Kidney (tissue), 14 donors: ENCODE data around the gene CD200R1L. TPM values are rescaled to one million over a fixed set of nuclear protein-coding genes. Genes with fewer than 3 reads are reported as not detected.

Experiments used
- DNase-seq, 5 donors: peaks; one replicate each; pipeline ENCODE4 v3.0.0-alpha.2; 2013 to 2020
- FAIRE-seq: peaks from 2 replicates; lab custom pipeline; 2012; peaks lifted over from hg19 to GRCh38; lab: Jason Lieb, UNC
- H3K27ac ChIP-seq, 2 donors: one replicate each; pipeline ENCODE4 v1.7.0; 2013; ENCODE audit warnings: low read depth in 2 of 2, low read length in 2 of 2, inconsistent platforms in 1 of 2
- H3K27me3 ChIP-seq: one replicate; pipeline ENCODE4 v1.7.1; 2013; ENCODE audit warnings: low read length, inconsistent platforms; ENCODE audit not compliant: control insufficient read depth, insufficient read depth
- H3K36me3 ChIP-seq, 3 donors: one replicate each; pipeline versions ENCODE4 v1.7.0 to v1.7.1; 2013; ENCODE audit warnings: low read length in 3 of 3, control low read depth in 1 of 3, inconsistent platforms in 1 of 3; ENCODE audit not compliant: insufficient read depth in 3 of 3, control insufficient read depth in 2 of 3
- H3K4me1 ChIP-seq, 3 donors: one replicate each; pipeline versions ENCODE4 v1.7.0 to v1.7.1; 2013; ENCODE audit warnings: low read length in 3 of 3, inconsistent platforms in 1 of 3, low read depth in 1 of 3; ENCODE audit not compliant: control insufficient read depth in 2 of 3, insufficient read depth in 2 of 3
- H3K4me3 ChIP-seq, 3 donors: one replicate each; pipeline versions ENCODE4 v1.7.0 to v1.8.1; 2013; ENCODE audit warnings: low read length in 3 of 3, control low read depth in 1 of 3, inconsistent platforms in 1 of 3
- H3K9ac ChIP-seq, 3 donors: one replicate each; pipeline versions ENCODE4 v1.7.0 to v1.7.1; 2013; ENCODE audit warnings: low read length in 3 of 3, control low read depth in 1 of 3, inconsistent platforms in 1 of 3
- H3K9me3 ChIP-seq, 3 donors: one replicate each; pipeline versions ENCODE4 v1.7.0 to v1.7.1; 2013; ENCODE audit warnings: low read length in 3 of 3, control low read depth in 1 of 3, inconsistent platforms in 1 of 3; ENCODE audit not compliant: control insufficient read depth in 2 of 3, insufficient read depth in 1 of 3
- CTCF ChIP-seq: IDR thresholded peaks from 3 replicates; pipeline ENCODE4 v1.5.1; 2012; ENCODE audit warnings: mild to moderate bottlenecking, moderate library complexity, borderline replicate concordance; ENCODE audit not compliant: insufficient read depth; ENCODE audit errors: extremely low read depth
- intact Hi-C: fragments of 100-400 bp; cut with DNase I; formaldehyde crosslinking; loops from one replicate; pipeline ENCODE4 v1.11.1; 2022
- polyA plus RNA-seq: library from polyadenylated mRNA; stranded (reverse); fragments of 350-450 nt; fragmentation: Illumina TruSeq; extraction: RNeasy Lipid Tissue Mini Kit (QIAGEN cat#74804); gene quantifications from one replicate; pipeline ENCODE4 v1.2.3, GENCODE V29; 2014; ENCODE audit warnings: low read depth, low replicate concordance; ENCODE audit not compliant: insufficient read depth
- total RNA-seq: library from RNA; stranded (reverse); fragmentation: NEBNext Ultra II Directional; extraction: Animal tissue kit (Norgen Biotek cat#: 25700); gene quantifications from one replicate; pipeline ENCODE4 v1.2.1, GENCODE V29; 2021
- donor health status: control.
- donor health status: control.
- donor health status: control.
- donor health status: control.
- donor health status: control.
- donor health status: DM: yes; HTN: yes; CAD: no.
- donor health status: Normal renal cell carcinoma (clear cell type).

Gene CD200R1L
- total and polyA plus RNA-seq, 2 donors from 2014 or later = not detected

DNA sequence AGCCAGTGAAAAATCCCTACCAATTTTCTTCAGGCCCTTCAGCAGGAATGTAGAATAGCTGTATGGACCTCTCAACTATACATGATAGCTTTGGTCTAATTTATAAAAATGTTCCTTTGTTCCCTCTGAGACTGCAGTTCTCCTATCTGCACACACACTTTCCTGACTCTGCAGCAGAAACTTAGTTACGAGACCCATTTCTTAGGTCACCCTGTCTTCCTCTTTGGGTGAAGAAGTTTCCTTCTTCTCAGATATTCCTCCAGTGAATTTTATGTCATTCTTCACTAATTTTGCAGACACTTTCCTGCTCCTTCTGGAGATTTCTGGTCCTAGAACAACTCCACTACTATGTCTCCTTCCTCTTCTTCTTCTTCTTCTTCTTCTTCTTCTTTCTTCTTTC, 42.6 kb downstream of the CD200R1L start:
- no peak overlapping the region for H3K4me3 ChIP-seq

GRCh38 chr3:112803467-112803866, 43.2 kb downstream of the CD200R1L start:
- Histone ChIP-seq H3K9me3 (no peaks in the 10 kb centered on the region), H3K27me3 (no peaks in the 10 kb centered on the region), H3K36me3 (no peaks in the 10 kb centered on the region), H3K27ac (no peak overlapping the region), H3K4me1 (no peaks in the 10 kb centered on the region), H3K9ac (no peak overlapping the region), H3K4me3 (no peak overlapping the region)
- intact Hi-C loops = no loop called here
- FAIRE-seq (no peak), DNase-seq (peak in 1 of 5 donors; percentile 44)
- no peak for TF ChIP-seq CTCF

More for the DNA sequence above, 42.6 kb downstream of the CD200R1L start:
- Histone ChIP-seq H3K36me3 (no peaks in the 10 kb centered on the region), H3K9ac (no peak overlapping the region), H3K4me1 (no peaks in the 10 kb centered on the region), H3K9me3 (no peaks in the 10 kb centered on the region), H3K27me3 (no peaks in the 10 kb centered on the region), H3K27ac (no peak overlapping the region)
- intact Hi-C loops = no loop called here
- no peak for TF ChIP-seq CTCF
- FAIRE-seq (no peak), DNase-seq (no peak)

DNA sequence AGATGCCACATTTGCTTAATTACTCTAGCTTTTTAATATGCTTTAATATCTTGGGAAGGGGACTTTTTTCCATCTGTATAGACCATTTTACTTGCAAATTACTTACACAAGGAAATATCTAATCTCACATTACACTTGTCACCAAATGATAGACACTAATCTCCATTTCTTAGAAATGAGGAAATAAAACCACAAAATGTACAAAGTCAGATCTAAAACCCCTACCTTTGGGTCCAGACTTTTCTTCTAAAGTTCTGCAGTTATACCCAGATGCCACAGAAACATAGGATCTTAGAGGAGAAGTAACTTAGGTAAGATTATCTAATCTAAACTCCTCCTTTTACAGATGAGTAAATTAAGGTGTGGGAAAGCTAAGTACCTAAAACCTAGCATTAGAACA, 44.3 kb downstream of the CD200R1L start:
- no peaks in the 10 kb centered on the region for H3K9me3 ChIP-seq
- no peaks in the 10 kb centered on the region for H3K36me3 ChIP-seq
- no peak for TF ChIP-seq CTCF
- no peaks in the 10 kb centered on the region for H3K4me1 ChIP-seq
- no peak overlapping the region for H3K4me3 ChIP-seq
- H3K27me3 ChIP-seq = no peaks in the 10 kb centered on the region
- no peak overlapping the region for H3K9ac ChIP-seq
- FAIRE-seq = no peak
- no peak for DNase-seq
- intact Hi-C loops = no loop called here
- no peak overlapping the region for H3K27ac ChIP-seq

GRCh38 chr3:112799946-112800345, 46.7 kb downstream of the CD200R1L start:
- H3K9me3 ChIP-seq = no peaks in the 10 kb centered on the region
- intact Hi-C loops = no loop called here

More at GRCh38 chr3:112799946-112800345, 46.7 kb downstream of the CD200R1L start:
- Histone ChIP-seq H3K4me3 (no peak overlapping the region), H3K36me3 (no peaks in the 10 kb centered on the region), H3K27me3 (no peaks in the 10 kb centered on the region), H3K4me1 (no peaks in the 10 kb centered on the region), H3K9ac (no peak overlapping the region), H3K27ac (no peak overlapping the region)
- FAIRE-seq = no peak
- DNase-seq = no peak
- TF ChIP-seq CTCF = no peak
